ENCODE data around the gene EDN2. TPM values are rescaled to one million over a fixed set of nuclear protein-coding genes. Genes with fewer than 3 reads are reported as not detected.

EDN2 gene
- polyA plus RNA-seq, 3 donors, result 2.1 to 4.0 (median 3.1) TPM

DNA sequence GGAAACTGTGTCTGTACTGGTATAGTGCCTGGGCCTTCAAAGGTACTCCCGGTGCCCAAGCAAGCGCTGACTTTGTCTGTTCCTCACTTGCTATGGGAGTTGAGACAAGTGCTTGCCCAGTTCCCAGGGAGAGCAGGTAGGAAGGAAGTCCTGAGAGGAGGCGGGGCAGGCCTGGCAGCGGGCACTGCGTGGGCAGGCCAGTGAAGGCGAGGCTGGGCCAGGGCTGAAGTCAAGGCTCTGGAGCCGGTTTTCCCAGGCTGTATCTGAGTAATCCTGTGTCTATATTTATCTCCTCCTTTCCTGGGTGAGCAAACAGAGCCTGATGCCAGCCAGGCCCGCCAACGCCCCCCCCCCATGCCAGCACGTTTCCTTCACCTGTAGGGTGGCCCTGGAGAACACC, 15.9 kb upstream of the EDN2 start:
- no peak for DNase-seq (ENCODE audit: low read depth in 3 of 3, low spot score in 2 of 3)

DNA sequence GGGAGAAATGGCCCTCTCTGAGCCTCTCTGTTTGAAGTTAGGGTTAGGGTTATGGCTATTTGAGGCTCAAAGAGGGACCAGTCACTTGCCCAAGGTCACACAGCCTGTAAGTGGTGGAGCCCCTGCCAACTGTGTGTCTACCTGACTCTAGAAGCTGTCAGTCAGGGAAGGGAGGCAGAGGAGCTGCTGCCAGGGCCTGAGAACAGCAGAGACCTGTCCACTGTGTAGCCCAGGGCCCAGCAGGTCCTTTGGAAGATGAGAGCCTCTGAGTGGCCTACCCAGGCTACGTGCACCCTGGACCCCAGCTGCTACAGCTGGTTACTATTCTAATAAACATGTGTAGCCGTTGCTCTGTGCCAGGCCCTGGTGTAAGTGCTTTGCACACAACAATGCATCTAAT, 15.1 kb upstream of the EDN2 start:
- no peak for DNase-seq (ENCODE audit: low read depth in 3 of 3, low spot score in 2 of 3)

DNA sequence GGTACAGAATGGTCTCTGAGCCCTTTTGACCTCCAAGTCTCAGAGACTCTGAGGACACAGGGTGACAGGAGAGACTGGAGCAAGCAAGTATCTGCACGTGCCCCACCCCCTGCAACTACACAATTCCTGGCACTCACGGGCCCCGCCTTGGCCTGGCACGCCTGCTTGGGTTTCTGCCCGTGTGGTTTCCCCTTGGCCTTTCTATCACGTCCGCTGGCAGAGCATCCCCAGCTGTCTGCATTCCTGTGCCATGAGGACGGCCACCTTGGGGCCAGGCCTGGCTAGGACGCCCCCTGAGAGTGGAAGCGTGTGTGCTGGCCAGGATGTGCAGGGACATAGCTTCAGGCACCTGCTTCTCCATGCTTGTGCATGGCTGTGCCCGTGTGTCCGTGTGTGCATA, 14.3 kb upstream of the EDN2 start:
- no peak for DNase-seq (ENCODE audit: low read depth in 3 of 3, low spot score in 2 of 3)

DNA sequence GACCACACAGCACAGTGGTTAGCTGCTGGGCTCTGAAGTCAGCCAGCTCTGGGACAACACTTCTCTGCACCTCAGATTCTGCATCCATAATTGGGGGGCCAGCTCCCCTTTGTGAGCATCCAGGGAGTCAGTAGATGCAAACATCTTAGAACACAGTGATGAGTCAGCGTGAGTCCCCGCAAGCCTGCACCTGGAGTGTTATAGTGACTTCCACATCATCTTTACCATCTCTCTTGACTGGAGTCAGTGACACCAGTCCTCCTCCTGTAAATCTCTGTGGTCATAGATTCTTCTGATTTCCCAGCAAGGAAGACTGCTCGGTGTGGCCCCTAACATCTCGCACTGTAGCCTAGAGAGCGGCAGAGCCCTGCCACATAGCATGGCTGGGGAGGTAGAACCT, 13.9 kb upstream of the EDN2 start:
- no peak for DNase-seq (ENCODE audit: low read depth in 3 of 3, low spot score in 2 of 3)

DNA sequence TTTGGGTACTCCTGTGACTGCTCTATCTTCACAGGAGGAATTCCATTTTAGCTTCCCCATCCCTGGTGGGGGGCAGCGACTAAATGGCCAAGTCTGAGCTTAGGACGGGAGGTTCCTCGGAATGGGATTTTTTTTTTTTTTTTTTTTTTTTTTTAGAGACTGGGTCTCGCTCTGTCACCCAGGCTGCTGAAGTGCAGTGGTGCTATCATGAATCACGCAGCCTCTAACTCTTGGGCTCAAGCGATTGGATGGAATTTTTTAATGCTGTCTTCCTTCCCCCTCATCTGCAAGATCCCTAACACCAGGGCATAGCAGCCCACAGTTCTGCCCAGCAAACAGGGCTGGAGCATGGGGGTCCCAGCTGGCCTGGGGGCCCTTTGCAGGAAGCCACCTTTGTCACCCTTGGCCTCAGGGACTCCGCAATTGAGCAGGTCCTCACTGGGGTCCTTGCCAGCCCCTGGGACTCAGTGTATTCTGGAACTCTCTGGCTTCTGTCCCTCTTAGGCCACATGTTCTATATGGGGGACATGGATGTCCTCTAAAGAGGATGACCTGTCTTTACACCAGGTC, 13.1 kb upstream of the EDN2 start:
- DNase-seq (ENCODE audit: low read depth in 3 of 3, low spot score in 2 of 3), result no peak

DNA sequence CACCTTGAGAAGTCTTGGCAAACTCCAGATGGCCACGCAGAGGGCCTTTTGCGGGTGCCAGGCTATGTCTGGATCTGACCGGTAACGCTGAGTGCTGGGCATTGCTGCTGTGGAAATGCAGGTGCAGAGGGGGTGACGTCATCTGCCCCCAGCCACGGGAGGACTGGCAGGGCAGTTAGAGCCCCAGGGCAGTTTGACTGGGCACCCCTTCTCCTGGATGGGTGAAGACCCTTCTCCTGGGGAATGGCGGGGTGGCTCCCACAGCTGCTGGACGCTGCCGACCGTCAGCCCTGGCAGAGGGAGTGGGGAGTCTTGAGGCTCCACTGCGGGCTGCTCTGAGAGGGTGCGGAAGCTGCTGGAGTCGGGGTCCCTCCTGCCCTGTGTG, 12.6 kb upstream of the EDN2 start:
- no peak for DNase-seq (ENCODE audit: low read depth in 3 of 3, low spot score in 2 of 3)

DNA sequence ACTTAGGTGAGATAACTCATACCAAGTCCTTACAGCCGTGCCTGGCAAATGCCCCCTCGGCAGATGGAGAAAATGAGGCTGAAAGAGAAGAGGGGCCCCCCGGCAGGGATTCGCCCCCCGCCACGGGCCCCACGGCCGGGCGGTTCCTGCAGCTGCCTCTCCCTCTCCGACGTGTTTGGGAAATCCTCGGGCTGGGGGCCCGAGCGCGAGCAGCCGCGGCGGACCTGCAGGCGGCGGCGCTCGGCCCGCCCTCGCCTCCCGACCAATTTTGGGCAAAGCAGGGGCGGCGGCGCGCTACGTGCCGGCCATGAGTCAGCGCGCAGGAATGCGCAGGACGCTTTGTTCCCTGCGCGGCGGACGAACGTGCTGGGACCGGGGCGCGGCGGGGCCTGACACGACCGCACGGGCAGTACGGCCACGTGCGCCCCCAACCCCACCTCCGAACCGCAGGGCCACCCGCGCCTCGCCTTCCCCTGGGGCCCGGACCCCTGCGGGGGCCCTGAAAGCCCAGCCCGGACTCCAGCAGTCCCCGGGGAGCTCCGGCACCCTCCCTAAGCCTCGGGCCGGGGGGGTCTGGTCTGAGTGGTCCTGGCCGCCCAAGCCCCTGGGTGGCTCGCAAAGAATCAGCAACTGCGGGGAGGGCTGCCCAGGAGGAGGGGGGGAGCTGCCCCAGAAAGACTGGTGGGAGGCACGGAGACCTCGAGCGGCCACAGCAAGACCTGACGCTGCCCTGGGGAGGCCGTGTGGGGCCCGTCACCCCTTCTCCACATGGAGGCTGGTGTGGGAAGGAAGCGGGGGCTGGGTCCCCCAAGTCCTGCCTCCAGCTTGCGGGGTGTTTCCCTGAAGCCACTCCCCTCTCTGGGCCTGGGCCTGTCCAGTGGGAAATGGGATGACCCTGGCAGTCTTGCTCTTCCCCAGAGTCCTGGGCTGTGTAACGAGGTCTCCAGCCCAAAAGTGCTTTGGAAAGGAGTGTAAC, 11.9 kb upstream of the EDN2 start:
- DNase-seq (ENCODE audit: low read depth in 3 of 3, low spot score in 2 of 3), result peak in 1 of 3 donors; percentile 61

DNA sequence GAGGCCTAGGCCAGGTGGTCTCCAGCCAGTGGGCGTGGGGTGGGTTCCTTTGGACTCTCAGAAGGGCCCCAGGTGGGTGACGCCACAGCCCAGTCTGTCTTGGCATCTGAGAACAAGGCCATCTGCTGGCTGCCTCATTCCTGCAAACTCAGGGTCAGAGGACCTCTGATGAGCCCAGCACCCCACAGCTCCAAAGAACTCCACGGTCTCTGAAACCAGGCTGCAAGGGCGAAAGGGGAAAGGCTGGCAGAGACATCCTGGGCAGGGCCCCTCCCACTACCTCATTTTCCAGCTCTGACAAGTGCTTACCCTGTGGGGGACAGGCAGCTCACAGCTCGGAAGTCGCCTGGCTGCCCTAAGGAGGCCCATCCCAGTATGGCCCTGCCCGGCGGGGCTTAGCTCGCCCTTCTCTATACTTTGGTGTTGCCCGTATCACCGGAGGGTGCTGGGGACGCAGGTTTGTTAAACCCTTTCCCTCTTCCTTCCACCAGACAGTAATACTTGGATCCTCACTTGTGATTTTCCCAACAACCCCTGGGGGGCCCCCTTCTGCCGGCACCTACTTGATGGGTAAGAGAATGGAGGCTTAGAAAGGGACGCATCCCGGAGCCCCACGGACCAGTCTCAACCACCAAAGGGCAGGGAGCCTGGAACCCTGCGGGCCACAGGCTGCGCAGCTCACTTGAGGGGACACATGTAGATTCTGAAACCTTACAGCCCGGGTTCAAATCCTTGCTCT, 10.9 kb upstream of the EDN2 start:
- no peak for DNase-seq (ENCODE audit: low read depth in 3 of 3, low spot score in 2 of 3)

DNA sequence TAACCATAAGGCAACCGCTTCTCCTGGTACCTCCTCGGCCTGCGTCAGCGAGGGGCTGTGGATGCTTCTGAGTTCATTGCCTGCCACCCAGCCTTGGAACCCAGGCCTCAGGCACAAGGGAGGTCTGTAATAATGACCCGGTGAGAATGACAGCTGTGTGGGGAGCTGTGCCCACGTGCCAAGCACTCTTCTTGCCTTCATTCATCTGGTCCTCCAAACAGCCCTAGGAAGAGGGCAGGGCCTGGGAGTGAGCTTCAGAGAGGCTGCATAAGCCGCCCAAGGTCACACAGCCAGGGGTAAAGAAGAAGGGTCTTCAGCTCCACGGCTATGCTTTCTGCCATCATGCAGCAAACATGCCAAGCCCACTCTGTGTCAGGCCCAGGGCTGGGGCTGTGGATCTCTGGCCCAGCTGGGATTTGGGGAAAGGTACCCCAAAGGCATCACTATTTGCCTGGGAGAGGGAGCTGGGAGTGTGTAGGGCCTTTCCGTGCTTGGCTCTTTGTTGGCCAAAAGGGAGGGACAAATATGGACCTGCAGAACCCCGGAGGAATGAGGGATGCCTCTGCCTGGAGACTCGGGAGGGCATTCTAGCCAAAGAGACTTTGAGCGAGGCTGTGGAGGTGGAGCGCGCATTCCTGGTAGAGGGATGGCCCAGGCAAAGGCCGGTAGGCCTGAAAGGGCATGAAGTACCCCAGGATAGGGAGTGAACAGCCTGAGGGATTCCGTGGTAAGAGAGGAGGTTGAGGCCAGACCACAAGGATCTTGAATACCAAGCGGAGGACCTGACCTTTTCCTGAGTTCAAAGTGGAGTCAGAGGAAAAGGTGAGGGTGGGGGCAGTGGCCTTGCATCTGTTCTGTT, 10.1 kb upstream of the EDN2 start:
- DNase-seq (ENCODE audit: low read depth in 3 of 3, low spot score in 2 of 3), result no peak

DNA sequence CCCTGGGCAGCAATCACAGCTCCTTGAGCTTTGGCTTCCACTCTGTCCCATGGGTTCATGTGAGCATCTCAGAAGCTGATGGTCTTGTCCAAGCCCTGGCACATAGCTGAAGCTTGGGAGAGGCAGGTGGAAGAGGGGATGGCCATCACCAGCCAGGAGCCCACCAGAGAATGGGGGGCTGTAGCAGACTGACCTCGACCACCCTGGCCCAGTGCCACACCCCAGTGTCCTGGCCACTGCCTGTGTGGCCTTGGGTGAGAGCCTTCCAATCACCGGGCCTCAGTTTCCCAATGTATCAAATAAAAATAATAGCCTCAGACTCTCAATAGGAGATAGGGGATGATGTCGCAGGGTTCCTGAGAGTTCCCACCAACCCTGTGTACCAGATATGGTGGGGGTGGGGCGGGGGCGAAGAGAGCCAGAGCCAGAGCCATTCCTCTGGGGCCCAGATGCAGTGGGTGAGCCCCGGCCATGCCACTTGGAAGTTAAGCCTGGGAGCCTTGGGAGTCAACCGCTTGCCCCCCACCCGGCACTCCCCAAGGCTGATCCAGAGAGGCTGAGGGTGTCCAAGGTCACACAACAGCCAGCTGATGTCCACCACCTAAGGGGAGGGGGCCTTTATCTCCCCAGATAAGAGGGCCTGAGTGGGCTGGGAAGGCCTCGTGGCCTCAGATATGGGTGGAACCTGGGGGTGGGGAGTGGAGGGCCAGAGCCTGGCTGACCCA, 9.3 kb upstream of the EDN2 start:
- no peak for DNase-seq (ENCODE audit: low read depth in 3 of 3, low spot score in 2 of 3)

DNA sequence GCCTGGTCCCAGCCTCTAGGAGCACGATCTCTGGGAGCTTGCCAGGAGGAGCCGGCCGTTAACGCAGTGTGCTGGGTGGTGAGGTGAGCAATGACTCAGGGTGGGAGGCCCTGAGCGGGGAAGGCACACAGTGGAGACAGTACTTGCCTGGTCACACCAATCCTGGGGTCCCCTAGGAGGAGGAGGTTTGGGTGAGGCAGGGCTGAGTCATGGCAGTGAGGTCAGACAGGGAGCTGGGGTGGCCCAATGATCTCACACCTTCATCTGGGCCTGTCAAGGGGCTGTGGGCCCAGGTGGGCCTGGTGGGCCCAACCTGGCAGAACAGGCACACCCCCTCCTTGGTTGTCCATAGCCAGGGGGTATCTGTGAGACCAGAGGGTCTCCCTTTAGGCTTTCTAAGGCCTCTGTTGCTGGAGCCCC, 8.6 kb upstream of the EDN2 start:
- no peak for DNase-seq (ENCODE audit: low read depth in 3 of 3, low spot score in 2 of 3)

DNA sequence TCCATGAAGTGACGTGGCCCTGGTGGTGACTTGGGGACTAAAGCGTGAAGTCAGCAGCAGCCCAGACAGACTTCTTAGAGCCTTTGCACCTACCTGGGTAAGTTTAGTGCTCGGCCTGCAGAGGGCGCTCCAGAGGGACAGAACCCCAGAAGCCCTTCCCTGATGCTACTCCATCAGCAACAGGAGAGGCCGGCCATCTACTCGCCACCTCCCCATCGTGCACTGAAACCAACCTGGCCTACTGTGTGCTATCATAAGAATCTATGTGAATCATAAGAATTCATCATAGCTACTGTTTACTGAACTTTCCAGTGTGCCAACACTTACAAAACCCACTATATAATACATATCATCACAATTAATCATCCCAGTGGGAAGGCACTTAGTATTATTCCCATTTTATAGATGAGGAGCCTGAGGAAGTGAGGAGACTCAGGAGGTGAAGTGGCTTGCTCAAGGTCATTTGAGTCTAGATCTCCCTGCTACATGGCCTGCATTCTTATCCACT, 7.9 kb upstream of the EDN2 start:
- no peak for DNase-seq (ENCODE audit: low read depth in 3 of 3, low spot score in 2 of 3)

DNA sequence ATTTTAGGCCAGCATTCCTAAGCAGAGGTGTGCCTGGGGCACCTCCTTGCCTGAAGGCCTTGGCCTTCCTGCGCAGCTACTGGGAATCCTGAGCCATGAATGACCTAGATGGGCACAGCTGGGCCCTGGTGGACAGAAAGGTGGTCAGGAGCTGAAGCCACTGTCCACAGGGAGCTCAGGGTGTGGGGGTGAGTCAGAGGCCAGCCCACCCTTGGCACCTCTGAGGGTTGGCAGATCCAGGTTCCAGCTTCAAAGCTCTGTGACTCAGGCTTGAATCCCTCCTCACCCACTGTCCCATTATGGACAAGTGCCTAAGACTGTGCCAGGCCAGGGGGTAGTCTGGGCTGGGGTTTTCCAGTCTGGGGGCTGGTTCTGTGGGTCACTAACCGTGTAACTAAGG, 6.4 kb upstream of the EDN2 start:
- DNase-seq (ENCODE audit: low read depth in 3 of 3, low spot score in 2 of 3), result no peak

DNA sequence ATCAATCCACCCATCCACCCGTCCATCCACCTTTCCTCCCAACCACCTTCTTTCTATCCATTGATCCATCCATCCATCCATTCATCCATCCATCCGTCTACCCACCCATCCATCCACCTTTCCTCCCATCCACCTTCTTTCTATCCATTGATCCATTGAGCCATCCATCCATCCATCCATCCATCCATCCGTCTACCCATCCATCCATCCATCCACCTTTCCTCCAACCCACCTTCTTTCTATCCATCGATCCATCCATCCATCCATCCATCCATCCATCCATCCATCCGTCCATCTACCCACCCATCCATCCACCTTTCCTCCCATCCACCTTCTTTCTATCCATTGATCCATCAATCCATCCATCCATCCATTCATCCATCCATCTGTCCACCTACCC, 5.1 kb upstream of the EDN2 start:
- no peak for DNase-seq (ENCODE audit: low read depth in 3 of 3, low spot score in 2 of 3)

DNA sequence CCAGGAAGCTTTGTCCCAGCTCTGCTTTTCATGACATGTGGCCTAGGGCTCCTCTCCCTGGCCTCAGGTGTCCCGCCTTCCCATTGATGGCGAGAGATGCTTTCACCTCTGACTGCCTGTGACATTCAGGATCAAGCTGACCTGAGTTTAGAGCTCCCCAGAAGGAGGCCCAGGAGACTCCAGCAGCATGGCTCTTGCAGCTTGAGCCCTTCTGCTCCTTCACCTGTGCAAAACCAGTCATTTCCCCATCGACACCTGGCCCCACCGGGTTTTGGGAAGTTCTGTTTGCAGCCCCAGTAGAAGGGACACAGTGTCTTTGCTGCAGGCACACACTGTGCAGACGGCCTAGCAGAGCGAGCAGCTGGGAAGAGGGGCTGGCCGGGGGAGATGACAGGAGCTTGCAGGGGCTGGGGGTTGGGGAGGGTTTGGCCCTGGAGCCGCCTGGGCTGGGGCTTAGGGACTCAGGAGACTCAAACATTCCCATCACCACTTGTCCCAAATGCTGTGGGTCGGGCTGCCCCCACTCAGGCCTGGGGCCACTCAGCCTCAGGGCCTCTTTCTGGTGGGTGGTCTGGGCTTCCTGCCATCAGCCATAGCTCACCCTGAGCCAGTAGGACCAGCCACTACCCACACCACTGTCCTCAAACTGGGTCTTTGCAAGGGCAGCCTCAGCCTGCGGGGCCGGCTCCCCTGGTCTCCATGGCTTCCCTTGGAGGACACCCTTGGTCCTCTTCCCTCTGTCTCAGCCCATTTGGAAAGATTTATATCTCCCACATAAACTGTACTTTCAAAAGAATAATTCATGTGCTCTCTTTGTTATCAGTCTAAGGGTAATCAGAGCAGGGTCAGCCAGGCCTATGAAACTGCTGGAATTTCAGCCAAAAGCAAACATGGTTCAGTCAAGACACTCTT, 3.8 kb upstream of the EDN2 start:
- no peak for DNase-seq (ENCODE audit: low read depth in 3 of 3, low spot score in 2 of 3)

DNA sequence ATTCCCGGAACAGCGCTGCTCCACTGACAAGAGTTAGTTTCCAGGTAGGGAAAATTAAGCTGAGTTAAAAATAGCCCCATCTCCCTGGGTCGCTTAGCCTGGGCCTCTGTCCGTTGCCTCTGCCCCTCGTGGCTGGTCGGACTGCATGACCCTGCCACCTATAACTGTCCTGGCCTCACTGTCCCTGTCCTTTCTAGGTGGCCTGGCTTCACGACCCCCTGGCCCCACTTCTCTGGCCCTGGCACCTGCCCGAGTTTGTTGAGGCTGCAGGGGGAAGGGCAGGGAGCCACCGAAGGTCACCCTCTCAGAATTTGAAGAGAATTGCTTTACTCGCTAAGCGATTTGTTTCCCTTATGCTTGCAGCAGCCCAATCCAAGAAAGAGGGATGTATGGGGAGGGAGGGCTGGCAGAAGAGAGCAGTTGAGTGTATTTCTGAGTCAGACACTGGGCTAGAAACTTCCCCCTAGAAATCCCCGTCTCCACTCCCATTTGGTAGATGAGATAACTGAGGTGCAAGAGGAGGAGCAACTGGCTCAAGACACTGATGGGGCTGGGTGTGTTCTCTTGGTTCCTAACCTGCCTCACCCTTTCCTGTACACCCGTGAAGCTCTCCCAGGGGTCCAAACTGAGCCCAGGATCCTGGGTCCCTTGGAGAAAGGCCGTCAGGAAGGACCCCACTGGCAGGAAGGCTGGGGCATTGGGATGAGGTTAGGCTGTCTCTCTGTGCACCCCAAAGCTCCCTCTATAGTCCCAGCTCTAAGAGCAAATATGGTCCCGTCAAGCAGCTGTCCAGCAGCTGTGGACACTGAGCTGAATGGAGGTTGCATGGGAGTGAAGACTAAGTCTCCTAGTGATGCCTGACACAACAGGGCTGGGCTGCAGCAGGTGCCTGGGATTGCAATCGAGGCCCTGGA, 2.9 kb upstream of the EDN2 start:
- no peak for DNase-seq (ENCODE audit: low read depth in 3 of 3, low spot score in 2 of 3)

DNA sequence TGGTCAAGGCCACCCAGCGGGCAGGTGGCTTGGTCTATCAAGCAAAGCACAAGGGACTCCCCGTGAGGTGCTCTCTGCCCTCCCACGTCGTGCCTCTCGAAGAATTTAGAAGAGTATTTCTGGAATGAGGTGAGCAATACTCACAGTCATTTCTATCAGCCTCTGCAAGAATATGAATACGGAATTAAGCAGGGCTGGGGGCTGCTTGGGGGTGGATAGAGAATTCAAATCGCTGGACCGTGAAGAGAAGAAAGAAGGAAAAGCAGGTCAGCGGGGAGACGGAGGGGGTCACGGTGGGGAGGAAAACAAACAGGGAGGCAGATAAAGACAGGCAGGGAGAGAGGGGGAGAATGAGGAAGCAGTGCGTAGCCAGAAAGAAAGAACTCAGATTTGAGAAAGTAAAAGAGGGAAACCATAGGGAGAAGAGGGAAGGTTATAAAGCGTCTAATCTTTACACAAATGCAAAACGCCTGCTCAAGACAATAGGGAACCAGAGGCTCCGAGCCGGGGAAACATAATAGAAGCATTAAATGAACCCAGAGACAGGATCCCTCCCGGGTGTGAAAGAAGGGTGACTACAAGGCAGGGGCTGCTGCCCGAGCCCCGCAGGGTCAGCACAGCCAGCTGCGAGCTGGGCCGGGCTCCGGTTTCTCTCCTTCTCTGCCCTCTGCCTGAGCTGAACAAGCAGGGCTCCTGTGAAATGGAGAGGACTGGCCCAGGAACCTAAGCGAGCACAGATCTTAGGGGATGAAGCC, 2.1 kb upstream of the EDN2 start:
- no peak for DNase-seq (ENCODE audit: low read depth in 3 of 3, low spot score in 2 of 3)
